HCT116 (cell line): Measurements from ENCODE around the gene SPARC. TPM values are rescaled to one million over a fixed set of nuclear protein-coding genes. Genes with fewer than 3 reads are reported as not detected.

Experiments
- ATAC-seq: fragments of 200-7000 bp; cut with Tn5 transposase; 2 replicates; pipeline ENCODE4 v1.9.1; 2020; ENCODE audit warnings: mild to moderate bottlenecking, moderate library complexity
- BruUV-seq: library from RNA; stranded (reverse); fragments of 400-500 nt; replicated peaks from 2 replicates; lab custom pipeline; 2021; lab: Mats Ljungman, UMichigan
- CTCF ChIA-PET: fragments of 300-600 bp; sonication (Branson Sonifier 250); formaldehyde crosslinking; loops from one replicate; lab custom pipeline; 2021; ENCODE audit warnings: antibody characterized with exemption; lab: Charles Lee
- POLR2A ChIA-PET: fragments of 300-600, 350-600 bp; sonication (Branson Sonifier 250); formaldehyde crosslinking; loops from one replicate; lab custom pipeline; 2021; ENCODE audit warnings: antibody characterized with exemption; lab: Charles Lee
- RAD21 ChIA-PET, 2 experiments: fragments of 300-600 bp; sonication (Branson Sonifier 250); formaldehyde crosslinking; loops; one replicate each; lab custom pipeline; 2023; ENCODE audit warnings: low total read pairs in 2 of 2; ENCODE audit not compliant: uncharacterized antibody in 2 of 2, unreplicated experiment in 2 of 2, low non-redundant PET in 1 of 2; lab: Charles Lee
- DNase-seq: peaks from one replicate; pipeline ENCODE4 v3.0.0-alpha.2; 2010; ENCODE audit warnings: low read depth, low spot score
- H2AFZ ChIP-seq: fragments of 200-600 bp; shearing (Covaris generic), sonication (generic); 2 replicates; pipeline ENCODE4 v1.6.1; 2017; ENCODE audit warnings: low read depth, mixed run types, mixed read lengths, antibody characterized with exemption, low read length; ENCODE audit not compliant: poor library complexity, severe bottlenecking
- H3K27ac ChIP-seq: 2 replicates; pipeline ENCODE4 v1.5.1; 2012; ENCODE audit warnings: low read depth, low read length
- H3K27me3 ChIP-seq: fragments of 200-600 bp; sonication (generic); 2 replicates; pipeline ENCODE4 v1.6.1; 2016; ENCODE audit warnings: mixed run types, low read length, mixed read lengths; ENCODE audit not compliant: insufficient read depth
- H3K36me3 ChIP-seq, 2 experiments: fragments of 200-500 bp in 1 of 2; fragments of 200-600 bp in 1 of 2; sonication (Bioruptor generic) in 1 of 2; sonication (generic) in 1 of 2; 2 replicates each; pipeline versions ENCODE4 v1.5.1 to v1.6.1; 2014 to 2016; ENCODE audit warnings: low read length in 2 of 2, inconsistent platforms in 1 of 2, mixed read lengths in 1 of 2, mixed run types in 1 of 2; ENCODE audit not compliant: insufficient read depth in 2 of 2, control insufficient read depth in 1 of 2
- H3K4me1 ChIP-seq, 2 experiments: fragments of 200-600 bp in 1 of 2; sonication (generic) in 1 of 2; 2 replicates each; pipeline versions ENCODE4 v1.5.1 to v1.6.1; 2012 to 2017; ENCODE audit warnings: low read length in 2 of 2, inconsistent platforms in 1 of 2, mild to moderate bottlenecking in 1 of 2, mixed read lengths in 1 of 2, mixed run types in 1 of 2, moderate library complexity in 1 of 2; ENCODE audit not compliant: insufficient read depth in 2 of 2, control insufficient read depth in 1 of 2
- H3K4me2 ChIP-seq: fragments of 200-600 bp; sonication (generic); 2 replicates; pipeline ENCODE4 v1.6.1; 2017; ENCODE audit warnings: mixed run types, low read length, mixed read lengths
- H3K4me3 ChIP-seq, 2 experiments: fragments of 200-600 bp in 1 of 2; sonication (generic) in 1 of 2; replicated peaks in 1 of 2; 2 replicates each; pipeline ENCODE4 v1.5.1; 2011 to 2016; ENCODE audit warnings: low read length in 2 of 2, control low read depth in 1 of 2, low read depth in 1 of 2, mild to moderate bottlenecking in 1 of 2, mixed read lengths in 1 of 2, mixed run types in 1 of 2
- H3K79me2 ChIP-seq: fragments of 200-600 bp; sonication (generic); 2 replicates; pipeline ENCODE4 v1.6.1; 2017; ENCODE audit warnings: mild to moderate bottlenecking, mixed run types, low read length, moderate library complexity, mixed read lengths; ENCODE audit not compliant: insufficient read depth
- H3K9ac ChIP-seq: fragments of 200-600 bp; sonication (generic); 2 replicates; pipeline ENCODE4 v1.6.1; 2016; ENCODE audit warnings: low read length, mixed read lengths
- H3K9me2 ChIP-seq: fragments of 200-600 bp; sonication (generic), shearing (Covaris generic); 2 replicates; pipeline ENCODE4 v1.6.1; 2017; ENCODE audit warnings: mixed run types, mild to moderate bottlenecking, moderate library complexity; ENCODE audit not compliant: insufficient read depth
- H3K9me3 ChIP-seq, 2 experiments: fragments of 200-500 bp in 1 of 2; fragments of 200-600 bp in 1 of 2; sonication (Bioruptor generic) in 1 of 2; sonication (generic) in 1 of 2; 2 replicates each; pipeline ENCODE4 v1.6.1; 2014 to 2017; ENCODE audit warnings: low read length in 2 of 2, mixed read lengths in 2 of 2, inconsistent platforms in 1 of 2, low read depth in 1 of 2, mild to moderate bottlenecking in 1 of 2, mixed run types in 1 of 2, moderate library complexity in 1 of 2; ENCODE audit not compliant: control insufficient read depth in 1 of 2, insufficient read depth in 1 of 2
- H4K20me1 ChIP-seq: fragments of 200-600 bp; sonication (generic), shearing (Covaris generic); 2 replicates; pipeline ENCODE4 v1.6.1; 2017; ENCODE audit warnings: mixed run types, mild to moderate bottlenecking, moderate library complexity; ENCODE audit not compliant: insufficient read depth
- EGR1 ChIP-seq: IDR thresholded peaks from 2 replicates; pipeline ENCODE4 v1.6.1; 2012; ENCODE audit warnings: low read depth
- EZH2 ChIP-seq: fragments of 200-600 bp; sonication (generic); IDR thresholded peaks from 2 replicates; pipeline ENCODE4 v1.6.1; 2017; ENCODE audit warnings: antibody characterized with exemption, mixed run types
- FOSL1 ChIP-seq: IDR thresholded peaks from 2 replicates; pipeline ENCODE4 v1.6.1; 2012; ENCODE audit warnings: low read depth
- POLR2A ChIP-seq: IDR thresholded peaks from 2 replicates; pipeline ENCODE4 v1.7.0; 2011; ENCODE audit warnings: borderline replicate concordance; ENCODE audit not compliant: insufficient read depth, insufficient read length; ENCODE audit errors: extremely low read depth
- POLR2AphosphoS5 ChIP-seq: IDR thresholded peaks from 2 replicates; pipeline ENCODE4 v1.6.1; 2011; ENCODE audit warnings: mild to moderate bottlenecking, low read depth, low read length, moderate library complexity
- REST ChIP-seq: IDR thresholded peaks from 2 replicates; pipeline ENCODE4 v1.6.1; 2012; ENCODE audit warnings: low read depth
- SP1 ChIP-seq: IDR thresholded peaks from 2 replicates; pipeline ENCODE4 v1.6.1; 2012; ENCODE audit warnings: low read depth
- SRF ChIP-seq: IDR thresholded peaks from 2 replicates; pipeline ENCODE4 v1.6.1; 2012; ENCODE audit warnings: low read depth
- ZFX ChIP-seq: fragments of 450-650 bp; IDR thresholded peaks from 2 replicates; pipeline ENCODE4 v1.6.1; 2017
- intact Hi-C: fragments of 100-400 bp; cut with micrococcal nuclease; formaldehyde crosslinking; loops from 2 replicates; pipeline ENCODE4 v1.10.0; 2022
- total RNA-seq: library from RNA; stranded (reverse); gene quantifications from one replicate; pipeline ENCODE4 v1.2.1, GENCODE V29; 2021; ENCODE audit not compliant: unreplicated experiment

SPARC gene
- total RNA-seq, 1 experiment from 2014 or later: 3.0 TPM

GRCh38 chr5:151667083-151667482, 19.6 kb downstream of the SPARC start:
- no peaks in the 10 kb centered on the region for H3K9me3 ChIP-seq
- DNase-seq: no peak
- H2AFZ ChIP-seq: no peak overlapping the region
- no peaks in the 10 kb centered on the region for H3K27me3 ChIP-seq
- H3K9ac ChIP-seq: no peak overlapping the region
- no peak overlapping the region for H3K4me2 ChIP-seq
- no peak for ATAC-seq
- H3K27ac ChIP-seq: no peak overlapping the region
- POLR2A ChIA-PET: no interaction called here
- RAD21 ChIA-PET: no interaction called here
- no peak for TF ChIP-seq EZH2
- TF ChIP-seq SP1: no peak
- no peak for TF ChIP-seq EGR1
- TF ChIP-seq ZFX: no peak
- no peak for TF ChIP-seq FOSL1
- no peak for TF ChIP-seq REST
- no peak for TF ChIP-seq POLR2A
- TF ChIP-seq SRF: no peak
- TF ChIP-seq POLR2AphosphoS5: no peak
- TF ChIP-seq, all 23 proteins: peak for 0
- no TSS peak for BruUV-seq
- Histone ChIP-seq H3K36me3 (no peaks in the 10 kb centered on the region), H4K20me1 (no peaks in the 10 kb centered on the region), H3K9me2 (no peaks in the 10 kb centered on the region), H3K79me2 (no peaks in the 10 kb centered on the region), H3K4me1 (peaks cover 4 to 43% of the 10 kb centered on the region in 2 experiments; a peak in 3 of 4 replicates), H3K4me3 (no peak overlapping the region)
- intact Hi-C loops: no loop called here
- CTCF ChIA-PET: interaction anchor here (1.4 kb wide), 1 partner anchor 74 kb away, joined by 3 read pairs; no protein-coding TSS in a partner anchor
